GM18499 (cell line): Measurements from ENCODE around the gene CAPS.
"Not testable (repeated sequence)": the region's sequence is repeated elsewhere in the genome, so short reads cannot be mapped to it uniquely, and the experiment has no call there.

Experiments used
- ATAC-seq: cut with Tn5 transposase; IDR thresholded peaks from one replicate; pipeline ENCODE4 v1.9.1; 2021; ENCODE audit warnings: moderate number of reproducible peaks; ENCODE audit not compliant: insufficient read depth, unreplicated experiment

CAPS gene

GRCh38 chr19:5953680-5954213, 39.7 kb downstream of the CAPS start:
- no peak for ATAC-seq

DNA sequence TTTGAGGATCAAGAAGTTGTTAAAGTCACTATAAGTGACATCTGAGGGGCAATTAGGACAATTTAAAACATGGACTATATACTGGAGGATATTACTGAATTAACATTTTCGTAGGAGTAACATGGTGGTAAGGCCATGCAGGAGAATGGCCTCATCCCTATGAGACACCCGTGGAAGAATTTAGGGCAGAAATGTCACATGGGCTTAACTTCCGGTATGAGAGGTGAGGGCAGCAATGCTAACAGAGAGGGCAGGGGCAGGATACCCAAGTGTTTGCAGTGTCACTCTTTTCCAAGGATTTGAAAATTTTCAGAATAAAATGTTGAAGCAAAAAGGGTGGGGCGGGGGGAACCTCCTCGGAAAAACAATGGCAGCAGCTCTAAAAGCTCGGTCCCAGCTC, 40.2 kb downstream of the CAPS start:
- no peak for ATAC-seq

DNA sequence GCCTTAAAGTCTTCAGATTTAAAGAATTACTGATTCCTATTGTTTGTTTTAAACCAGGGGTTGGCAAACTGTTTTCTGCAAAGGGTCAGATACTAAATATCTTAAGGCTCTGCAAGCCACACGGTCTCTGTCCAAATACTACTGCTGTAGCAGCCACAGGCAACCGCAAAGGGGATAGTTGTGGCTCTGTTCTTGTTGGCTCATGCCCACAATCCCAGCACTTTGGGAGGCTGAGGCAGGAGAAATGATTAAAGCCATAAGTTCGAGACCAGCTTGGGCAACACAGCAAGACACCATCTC, 41.5 kb downstream of the CAPS start:
- no peak for ATAC-seq

DNA sequence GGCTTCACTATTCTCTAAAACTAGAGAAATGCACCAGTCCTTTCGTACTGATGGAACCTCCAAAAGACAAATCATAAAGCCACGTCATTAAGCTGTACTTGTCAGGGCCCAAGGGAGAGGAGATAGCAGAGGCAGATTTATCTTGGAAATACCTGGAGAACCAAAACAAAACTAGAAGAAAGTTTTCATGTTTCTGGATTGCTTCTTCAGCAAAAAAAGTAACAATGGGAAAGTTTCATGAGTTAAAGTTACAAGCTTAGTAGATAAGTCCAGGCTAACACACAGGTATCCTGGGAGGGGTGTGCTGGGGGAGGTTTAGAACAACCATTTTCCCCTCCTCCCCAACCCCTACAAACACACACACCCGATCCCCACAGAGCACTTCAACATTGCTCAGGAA, 42.3 kb downstream of the CAPS start:
- no peak for ATAC-seq

GRCh38 chr19:5956728-5957127, 42.7 kb downstream of the CAPS start:
- no peak for ATAC-seq

- ATAC-seq = no peak
Measured at GRCh38 chr19:5957170-5957569, 43.1 kb downstream of the CAPS start.

DNA sequence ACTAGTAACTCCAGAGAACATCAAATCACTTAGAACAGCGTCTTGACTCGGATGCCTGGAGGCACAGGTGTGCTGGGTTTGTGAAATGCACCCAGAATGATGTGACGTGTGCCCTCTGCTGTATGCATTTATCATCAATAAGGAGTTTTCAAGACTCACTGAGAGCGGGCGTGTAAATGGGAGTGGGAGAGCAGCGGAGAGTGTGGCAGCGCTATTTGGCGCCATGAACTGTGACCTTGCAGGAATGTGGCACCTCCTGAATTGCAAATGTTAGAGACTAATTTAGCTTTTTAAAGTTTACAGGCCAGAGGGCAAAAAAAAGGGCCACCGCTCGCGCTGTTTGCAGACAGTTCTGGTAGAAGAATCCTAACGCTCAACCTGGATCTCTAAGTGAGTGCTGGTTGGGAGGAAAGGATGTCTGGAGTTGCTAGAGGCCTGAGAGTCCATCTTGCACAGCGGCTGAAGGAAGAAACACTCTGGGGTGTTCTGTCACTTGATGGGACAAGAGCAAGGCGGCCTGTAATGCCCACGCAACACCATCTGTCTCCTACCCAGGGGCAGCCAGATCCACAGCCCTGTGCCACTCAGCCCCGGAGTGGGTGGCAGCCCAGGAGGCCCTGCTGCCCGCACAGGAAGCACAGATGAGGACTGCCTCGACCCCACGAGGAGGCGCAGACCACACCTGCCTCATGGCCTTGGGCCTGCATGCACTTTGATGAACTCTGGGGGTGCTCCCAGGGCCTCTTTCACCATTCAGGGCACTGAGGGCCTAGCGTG, 44.2 kb downstream of the CAPS start:
- ATAC-seq = no peak

DNA sequence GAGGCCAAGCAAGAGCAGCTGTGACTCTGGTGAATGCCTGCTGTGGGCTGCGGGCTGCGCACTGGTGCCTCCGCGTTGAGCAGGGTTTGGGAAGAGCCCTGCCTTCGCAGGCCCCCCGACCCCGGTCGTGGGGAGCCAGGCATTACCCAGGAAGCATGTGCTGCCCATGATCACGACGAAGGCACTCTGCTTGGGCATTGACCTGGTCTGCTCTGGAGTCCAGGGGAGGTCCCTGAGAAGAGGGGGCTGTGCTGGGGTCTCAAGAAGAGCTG, 44.7 kb downstream of the CAPS start:
- ATAC-seq = no peak

DNA sequence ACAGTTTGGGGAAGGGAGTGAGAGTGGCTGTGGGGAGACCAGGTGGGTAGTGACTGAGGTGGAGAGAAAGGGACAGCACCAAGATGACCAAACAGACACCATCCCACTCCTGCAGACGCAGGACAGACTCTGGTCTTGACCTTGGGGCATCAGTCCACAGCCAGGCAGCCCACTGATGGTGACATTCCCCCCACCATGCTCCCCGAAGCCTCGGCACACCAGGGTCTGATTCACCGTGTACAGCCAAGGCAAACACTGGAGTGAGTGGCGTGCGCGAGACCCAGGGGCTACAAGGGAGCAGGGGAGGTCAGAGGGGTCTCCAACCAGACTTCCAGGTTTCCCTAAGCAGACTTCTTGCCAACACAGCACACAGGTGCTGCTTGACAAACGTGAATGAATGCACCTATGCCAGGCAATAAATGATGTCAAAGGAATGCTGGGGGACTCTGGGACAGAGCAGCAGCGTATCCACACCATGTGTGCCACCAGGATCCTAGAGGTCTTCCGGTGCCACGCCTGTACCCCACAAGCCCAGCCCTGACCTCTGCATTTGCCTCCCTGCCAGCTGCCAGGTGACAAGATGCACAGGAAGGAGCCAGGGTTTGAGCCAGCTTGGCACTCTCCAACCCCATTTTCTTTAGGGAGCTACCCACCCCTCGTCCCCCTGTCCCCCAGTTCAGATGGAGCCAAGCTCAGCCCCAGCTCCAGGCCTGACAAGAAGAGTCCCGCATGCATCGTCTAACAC, 45.4 kb downstream of the CAPS start:
- no peak for ATAC-seq

GRCh38 chr19:5960005-5961001, 46.2 kb downstream of the CAPS start:
- no peak for ATAC-seq

DNA sequence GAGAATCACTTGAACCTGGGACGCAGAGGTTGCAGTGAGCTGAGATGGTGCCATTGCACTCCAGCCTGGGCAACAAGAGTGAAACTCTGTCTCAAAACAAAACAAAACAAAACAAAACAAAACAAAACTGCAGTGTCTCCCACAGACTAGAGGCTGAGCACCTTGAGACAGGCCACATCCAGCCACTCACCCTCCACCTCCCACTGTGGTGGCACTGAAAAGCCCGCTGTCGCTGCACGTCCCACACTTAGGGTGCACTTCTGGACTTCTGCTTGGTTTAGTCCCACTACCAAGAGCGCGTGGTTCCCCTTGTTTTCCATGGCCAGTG, 47.6 kb downstream of the CAPS start:
- ATAC-seq = not testable (repeated sequence)

DNA sequence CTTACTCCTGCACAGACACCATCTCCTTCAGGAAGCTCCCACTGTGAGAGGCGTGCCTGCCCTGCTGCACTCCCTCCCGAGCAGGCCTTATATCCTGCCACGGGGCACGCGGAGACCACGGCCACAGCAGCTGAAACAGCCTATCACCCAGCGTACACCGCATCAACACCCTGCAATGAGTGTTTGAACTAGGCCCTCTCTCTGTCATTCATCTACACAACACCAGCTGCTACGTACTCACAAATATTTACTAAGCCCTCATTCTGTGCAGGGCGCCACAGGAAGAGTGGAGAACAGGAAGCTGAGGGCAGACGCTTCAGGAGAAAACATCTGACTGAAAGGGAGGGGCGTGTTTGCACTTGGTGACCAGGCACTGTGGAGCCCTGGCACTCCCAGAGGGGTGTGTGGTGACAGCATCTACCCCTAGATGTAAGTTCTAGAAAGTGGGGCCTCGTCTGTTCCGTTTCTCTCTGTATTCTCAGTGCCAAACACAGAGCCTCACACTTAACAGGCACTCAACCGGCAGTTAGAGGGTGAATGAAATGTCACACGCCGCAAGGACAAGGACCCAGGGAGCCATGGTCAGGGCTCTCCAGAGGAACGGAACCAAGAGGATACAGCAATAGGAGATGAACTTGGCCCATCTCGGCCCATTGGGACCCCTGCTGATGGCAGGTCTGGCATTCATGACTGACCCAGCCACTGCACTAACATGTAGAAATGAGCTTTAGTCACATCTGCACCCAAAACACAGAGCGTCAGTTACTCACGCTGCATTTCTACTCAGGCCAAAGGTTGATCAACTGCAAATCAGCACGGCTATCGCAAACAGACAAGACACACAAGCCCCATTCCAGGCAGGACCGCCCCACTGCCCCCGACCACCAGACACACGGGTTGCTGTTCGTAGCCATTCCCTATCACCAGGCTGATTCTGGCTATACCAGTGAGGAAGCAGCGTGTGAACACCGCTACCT, 48.2 kb downstream of the CAPS start:
- ATAC-seq = no peak

GRCh38 chr19:5963259-5963658, 49.2 kb downstream of the CAPS start:
- not testable (repeated sequence) for ATAC-seq

GRCh38 chr19:5963855-5964254, 49.8 kb downstream of the CAPS start:
- ATAC-seq = no peak

GRCh38 chr19:5964816-5965565, 50.9 kb downstream of the CAPS start:
- no peak for ATAC-seq
